Neural crest cell (in vitro differentiated cells): ENCODE results near the gene HAUS3. TPM values are rescaled to one million over a fixed set of nuclear protein-coding genes. Genes with fewer than 3 reads are reported as not detected.

Experiments
- DNase-seq: peaks from one replicate; pipeline ENCODE4 v3.0.0; 2021; ENCODE audit warnings: low read depth, mixed read lengths, low spot score
- H3K27ac Mint-ChIP-seq: one replicate; pipeline ENCODE4 v1.8.0; 2021; ENCODE audit warnings: mild to moderate bottlenecking, mixed read lengths; ENCODE audit not compliant: unreplicated experiment
- H3K27me3 Mint-ChIP-seq: 2 replicates; pipeline ENCODE4 v1.8.0; 2021; ENCODE audit warnings: low read depth, mild to moderate bottlenecking, mixed read lengths
- H3K36me3 Mint-ChIP-seq: 2 replicates; pipeline ENCODE4 v1.8.0; 2021; ENCODE audit warnings: low read depth, mild to moderate bottlenecking, mixed read lengths
- H3K4me1 Mint-ChIP-seq: 2 replicates; pipeline ENCODE4 v1.8.0; 2021; ENCODE audit warnings: mixed read lengths
- H3K4me3 Mint-ChIP-seq: one replicate; pipeline ENCODE4 v1.8.0; 2021; ENCODE audit warnings: mild to moderate bottlenecking, mixed read lengths
- H3K9me3 Mint-ChIP-seq: 2 replicates; pipeline ENCODE4 v1.8.0; 2021; ENCODE audit warnings: mixed read lengths
- total RNA-seq: library from RNA; stranded (reverse); gene quantifications from 2 replicates; pipeline ENCODE4 v1.2.1, GENCODE V29; 2021
- TF ChIP-seq, protein P1 (sequence below): fragments of 200-600 bp; sonication (generic); conservative IDR thresholded peaks from 2 replicates; pipeline ENCODE4 v1.5.0; 2021; ENCODE audit warnings: antibody characterized with exemption, mild to moderate bottlenecking

Gene HAUS3
- total RNA-seq, 1 donor from 2014 or later: 26.9 TPM

DNA sequence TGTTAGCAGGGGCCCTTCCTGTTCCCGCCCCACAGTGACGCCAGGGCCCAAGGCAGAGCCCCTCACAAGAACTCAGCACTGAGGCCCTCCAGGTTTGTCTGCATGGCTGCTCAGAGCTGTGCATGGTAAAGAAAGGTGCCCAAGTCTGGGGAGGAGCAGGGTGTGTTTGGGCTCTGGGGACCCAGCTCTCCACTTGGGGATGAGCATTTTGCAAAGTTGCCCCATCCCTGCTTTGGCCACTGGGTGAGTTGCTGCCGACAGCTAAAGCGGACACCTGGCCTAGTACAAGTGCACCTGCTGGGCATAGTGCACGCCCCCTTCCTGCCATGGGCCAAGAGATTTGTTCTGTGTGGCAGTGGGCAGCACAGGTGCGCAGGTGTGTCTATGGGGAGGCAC lies 22.0 kb upstream of the HAUS3 start:
- Mint-ChIP-seq H3K27me3 (no peaks in the 10 kb centered on the region), H3K36me3 (no peaks in the 10 kb centered on the region), H3K4me3 (peak overlapping the region; percentile 67), H3K4me1 (peaks cover 5% of the 10 kb centered on the region), H3K9me3 (no peaks in the 10 kb centered on the region), H3K27ac (no peak overlapping the region)
- DNase-seq: no peak
- TF ChIP-seq, protein P1, sequence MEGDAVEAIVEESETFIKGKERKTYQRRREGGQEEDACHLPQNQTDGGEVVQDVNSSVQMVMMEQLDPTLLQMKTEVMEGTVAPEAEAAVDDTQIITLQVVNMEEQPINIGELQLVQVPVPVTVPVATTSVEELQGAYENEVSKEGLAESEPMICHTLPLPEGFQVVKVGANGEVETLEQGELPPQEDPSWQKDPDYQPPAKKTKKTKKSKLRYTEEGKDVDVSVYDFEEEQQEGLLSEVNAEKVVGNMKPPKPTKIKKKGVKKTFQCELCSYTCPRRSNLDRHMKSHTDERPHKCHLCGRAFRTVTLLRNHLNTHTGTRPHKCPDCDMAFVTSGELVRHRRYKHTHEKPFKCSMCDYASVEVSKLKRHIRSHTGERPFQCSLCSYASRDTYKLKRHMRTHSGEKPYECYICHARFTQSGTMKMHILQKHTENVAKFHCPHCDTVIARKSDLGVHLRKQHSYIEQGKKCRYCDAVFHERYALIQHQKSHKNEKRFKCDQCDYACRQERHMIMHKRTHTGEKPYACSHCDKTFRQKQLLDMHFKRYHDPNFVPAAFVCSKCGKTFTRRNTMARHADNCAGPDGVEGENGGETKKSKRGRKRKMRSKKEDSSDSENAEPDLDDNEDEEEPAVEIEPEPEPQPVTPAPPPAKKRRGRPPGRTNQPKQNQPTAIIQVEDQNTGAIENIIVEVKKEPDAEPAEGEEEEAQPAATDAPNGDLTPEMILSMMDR: no peak

DNA sequence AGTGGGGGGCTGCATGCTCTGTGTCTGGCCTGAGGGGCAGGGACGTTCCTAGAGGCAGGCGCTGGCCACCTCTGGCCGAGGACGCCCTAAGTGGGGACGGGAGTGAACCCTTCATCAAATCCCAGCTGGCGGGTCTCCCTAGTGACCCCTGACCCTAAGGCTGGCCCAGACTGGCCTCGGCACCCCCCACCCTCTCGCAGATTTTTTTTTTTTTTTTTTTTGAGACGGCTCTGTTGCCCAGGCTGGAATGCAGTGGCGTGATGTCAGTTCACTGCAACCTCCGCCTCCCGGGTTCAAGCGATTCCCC lies 21.0 kb upstream of the HAUS3 start:
- Mint-ChIP-seq H3K9me3 (no peaks in the 10 kb centered on the region), H3K4me1 (peaks cover 5% of the 10 kb centered on the region), H3K36me3 (no peaks in the 10 kb centered on the region), H3K27me3 (no peaks in the 10 kb centered on the region), H3K4me3 (peak overlapping the region; percentile 91), H3K27ac (peak overlapping the region; percentile 50)
- TF ChIP-seq, protein P1: no peak
- no peak for DNase-seq

DNA sequence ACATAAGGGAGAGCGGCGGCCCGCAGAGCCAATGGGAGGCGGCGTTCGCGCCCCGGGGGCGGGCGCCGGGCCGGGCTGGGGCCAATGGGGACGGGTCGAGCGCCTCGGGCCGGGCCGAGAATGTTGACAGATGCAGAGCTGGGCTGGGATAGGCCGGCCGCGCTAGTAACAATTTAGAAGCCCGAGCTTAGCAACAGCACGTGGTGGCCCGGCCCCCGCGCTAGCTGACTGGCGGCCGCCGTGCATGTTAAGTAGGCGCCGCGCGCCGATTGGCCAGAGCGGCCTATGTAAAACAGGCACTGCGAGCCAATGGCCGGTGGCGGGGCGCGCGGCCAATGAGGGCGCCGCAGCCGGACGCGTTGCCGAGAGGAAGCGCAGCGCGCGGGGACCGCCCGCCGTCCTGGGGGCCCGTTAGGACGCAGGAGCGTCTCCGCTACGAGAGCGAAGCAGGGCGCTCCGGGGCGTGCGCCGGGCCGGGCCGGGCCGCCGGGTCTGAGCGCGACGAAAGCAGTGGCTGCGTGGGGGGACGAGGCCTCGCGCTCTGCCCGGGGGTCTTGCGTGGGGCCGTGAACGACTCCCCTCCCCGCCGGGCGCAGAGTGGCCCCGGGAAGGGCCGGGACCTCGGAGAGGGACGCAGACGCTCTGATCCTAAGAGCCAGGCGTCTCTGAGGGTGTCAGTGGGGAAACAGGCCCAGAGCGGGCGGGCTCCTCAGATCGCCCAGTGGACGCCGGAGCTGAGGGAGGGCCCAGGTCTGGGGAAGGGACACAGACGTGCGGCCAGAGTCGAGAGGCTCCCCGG lies 20.4 kb upstream of the HAUS3 start:
- Mint-ChIP-seq H3K9me3 (no peaks in the 10 kb centered on the region), H3K27ac (peak overlapping the region; percentile 50), H3K36me3 (no peaks in the 10 kb centered on the region), H3K4me3 (peak overlapping the region; percentile 91), H3K4me1 (peaks cover 5% of the 10 kb centered on the region), H3K27me3 (no peaks in the 10 kb centered on the region)
- peak; percentile 94 for DNase-seq
- TF ChIP-seq, protein P1: no peak

DNA sequence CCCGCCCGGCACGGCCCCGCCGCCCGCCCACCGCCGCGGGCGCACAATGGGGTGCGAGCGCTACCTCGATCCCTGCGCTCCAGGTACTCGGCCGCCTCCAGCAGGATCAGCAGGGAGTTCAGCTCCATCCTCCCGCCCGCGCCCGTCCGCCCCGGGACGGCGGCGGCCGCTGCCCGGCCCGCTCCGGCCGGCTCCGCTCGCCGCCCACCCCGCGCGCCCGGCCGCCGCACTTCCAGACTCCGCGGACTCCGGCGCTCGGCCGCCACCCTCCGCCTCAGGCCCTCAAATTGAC lies 19.9 kb upstream of the HAUS3 start, which contains the start of gene MXD4:
MXD4 (minus strand) TSS at position 257 of the 292 bp plus-strand sequence; CDS start at position 128, 129 bp downstream.
- H3K27ac Mint-ChIP-seq: peak within 1 kb of the TSS; percentile 50
- DNase-seq: no peak
- H3K4me3 Mint-ChIP-seq: peak within 1 kb of the TSS; percentile 91
- no peaks in the 10 kb centered on the region for H3K27me3 Mint-ChIP-seq
- no peaks in the 10 kb centered on the region for H3K36me3 Mint-ChIP-seq
- H3K9me3 Mint-ChIP-seq: no peaks in the 10 kb centered on the region
- peaks cover 5% of the 10 kb centered on the region for H3K4me1 Mint-ChIP-seq
- TF ChIP-seq, protein P1: no peak

DNA sequence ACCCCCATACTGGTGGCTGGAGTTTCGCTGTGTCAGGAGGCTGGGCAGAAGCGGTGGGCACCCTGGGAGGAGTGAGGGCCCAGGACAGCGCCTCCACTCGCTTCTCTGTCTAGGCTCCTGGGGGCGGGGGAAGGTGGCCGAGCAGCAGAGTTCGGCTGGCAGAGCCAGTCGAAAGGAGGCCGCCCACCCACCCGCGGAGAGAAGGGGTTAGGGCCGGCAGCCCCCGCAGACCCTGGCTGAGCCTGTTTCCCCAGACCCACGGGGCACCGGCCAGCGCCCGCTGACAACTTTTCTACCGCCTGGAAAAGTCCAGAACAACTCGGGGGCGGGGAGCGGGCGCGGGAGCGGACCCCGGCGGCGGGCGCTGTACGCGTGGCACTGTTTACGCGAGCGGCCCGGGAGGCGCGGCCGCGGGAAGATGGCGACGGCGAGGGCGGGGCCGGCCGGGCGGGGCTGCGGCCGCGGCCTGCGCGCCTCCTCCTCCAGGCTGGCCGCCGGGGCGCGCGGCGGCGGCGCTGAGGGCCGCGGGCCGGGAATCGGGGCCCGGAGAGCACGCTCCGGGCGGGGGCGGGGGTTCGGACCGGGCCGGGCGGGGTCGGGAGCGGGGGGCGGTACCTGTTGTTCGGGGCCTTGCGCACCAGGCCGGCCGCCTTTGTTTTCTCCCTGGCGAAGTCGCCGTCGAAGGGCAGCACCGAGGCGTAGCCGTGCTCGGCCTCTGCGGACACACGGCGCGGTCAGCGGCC lies 19.4 kb upstream of the HAUS3 start:
- TF ChIP-seq, protein P1: no peak
- H3K27ac Mint-ChIP-seq: no peak overlapping the region
- H3K36me3 Mint-ChIP-seq: no peaks in the 10 kb centered on the region
- DNase-seq: peak; percentile 40
- H3K4me1 Mint-ChIP-seq: peaks cover 5% of the 10 kb centered on the region
- H3K27me3 Mint-ChIP-seq: no peaks in the 10 kb centered on the region
- peak overlapping the region; percentile 61 for H3K4me3 Mint-ChIP-seq
- no peaks in the 10 kb centered on the region for H3K9me3 Mint-ChIP-seq
